ENCODE measurements around the gene APOL1.

The APOL1 gene

GRCh38 chr22:36293606-36294292, 40.8 kb downstream of the APOL1 start:
- no peak for DNase-seq (ENCODE audit: low read depth)

- no peak for DNase-seq (ENCODE audit: low read depth)
These were observed 41.3 kb downstream of the APOL1 start for GRCh38 chr22:36294293-36294620.

- DNase-seq (ENCODE audit: low read depth), result no peak
These were observed 41.9 kb downstream of the APOL1 start for GRCh38 chr22:36294801-36295200.

- DNase-seq (ENCODE audit: low read depth), result no peak
These were observed 42.3 kb downstream of the APOL1 start for GRCh38 chr22:36295247-36295646.

GRCh38 chr22:36296690-36297089, 43.8 kb downstream of the APOL1 start:
- no peak for DNase-seq (ENCODE audit: low read depth)

GRCh38 chr22:36297568-36297967, 44.6 kb downstream of the APOL1 start:
- DNase-seq (ENCODE audit: low read depth), result no peak

- no peak for DNase-seq (ENCODE audit: low read depth)
These were observed 45.2 kb downstream of the APOL1 start for GRCh38 chr22:36298118-36298517.

GRCh38 chr22:36298601-36299000, 45.7 kb downstream of the APOL1 start:
- no peak for DNase-seq (ENCODE audit: low read depth)

- DNase-seq (ENCODE audit: low read depth), result no peak
These were observed 46.4 kb downstream of the APOL1 start for GRCh38 chr22:36299295-36299694.

- no peak for DNase-seq (ENCODE audit: low read depth)
These were observed 47.0 kb downstream of the APOL1 start for GRCh38 chr22:36299911-36300310.

- DNase-seq (ENCODE audit: low read depth), result no peak
These were observed 47.7 kb downstream of the APOL1 start for GRCh38 chr22:36300396-36301212.

- DNase-seq (ENCODE audit: low read depth), result peak; percentile 18
These were observed 48.5 kb downstream of the APOL1 start for GRCh38 chr22:36301384-36301828.

- DNase-seq (ENCODE audit: low read depth), result no peak
These were observed 48.9 kb downstream of the APOL1 start for GRCh38 chr22:36301851-36302250.

- DNase-seq (ENCODE audit: low read depth), result no peak
These were observed 49.6 kb downstream of the APOL1 start for GRCh38 chr22:36302439-36303114.

GRCh38 chr22:36303115-36303467, 50.2 kb downstream of the APOL1 start:
- no peak for DNase-seq (ENCODE audit: low read depth)

- DNase-seq (ENCODE audit: low read depth), result no peak
These were observed 50.9 kb downstream of the APOL1 start for GRCh38 chr22:36303874-36304273.

GRCh38 chr22:36304429-36304828, 51.5 kb downstream of the APOL1 start:
- DNase-seq (ENCODE audit: low read depth), result no peak

GRCh38 chr22:36305813-36306212, 52.9 kb downstream of the APOL1 start:
- DNase-seq (ENCODE audit: low read depth), result no peak

- no peak for DNase-seq (ENCODE audit: low read depth)
These were observed 53.3 kb downstream of the APOL1 start for GRCh38 chr22:36306227-36306626.

GRCh38 chr22:36308880-36309279, 55.9 kb downstream of the APOL1 start:
- DNase-seq (ENCODE audit: low read depth), result no peak

- DNase-seq (ENCODE audit: low read depth), result no peak
These were observed 58.6 kb downstream of the APOL1 start for GRCh38 chr22:36311386-36312085.

GRCh38 chr22:36315325-36315724, 62.4 kb downstream of the APOL1 start:
- DNase-seq (ENCODE audit: low read depth), result no peak

- no peak for DNase-seq (ENCODE audit: low read depth)
These were observed 63.5 kb downstream of the APOL1 start for GRCh38 chr22:36316419-36316818.
